Progenitor cell of endocrine pancreas (in vitro differentiated cells): ENCODE results near the gene OR5K1. TPM values are rescaled to one million over a fixed set of nuclear protein-coding genes. Genes with fewer than 3 reads are reported as not detected.

ENCODE experiments used
- DNase-seq: peaks from one replicate; pipeline ENCODE4 v3.0.0; 2021; ENCODE audit warnings: low spot score; ENCODE audit not compliant: unreplicated experiment
- H3K27ac Mint-ChIP-seq: 2 replicates; pipeline ENCODE4 v1.8.0; 2021; ENCODE audit warnings: mild to moderate bottlenecking, moderate library complexity, mixed read lengths
- H3K27me3 Mint-ChIP-seq: 2 replicates; pipeline ENCODE4 v1.8.0; 2021; ENCODE audit warnings: mixed read lengths
- H3K36me3 Mint-ChIP-seq: 2 replicates; pipeline ENCODE4 v1.8.0; 2022; ENCODE audit warnings: mixed read lengths; ENCODE audit not compliant: insufficient read depth
- H3K4me1 Mint-ChIP-seq: 2 replicates; pipeline ENCODE4 v1.8.0; 2021; ENCODE audit warnings: low read depth, mixed read lengths
- H3K4me3 Mint-ChIP-seq: 2 replicates; pipeline ENCODE4 v1.8.0; 2021; ENCODE audit warnings: low read depth, mild to moderate bottlenecking, moderate library complexity, mixed read lengths
- H3K9me3 Mint-ChIP-seq: 2 replicates; pipeline ENCODE4 v1.8.0; 2021; ENCODE audit warnings: low read depth, mixed read lengths
- total RNA-seq: library from RNA; stranded (reverse); gene quantifications from 2 replicates; pipeline ENCODE4 v1.2.1, GENCODE V29; 2021
- TF ChIP-seq, protein P1 (sequence below): fragments of 200-600 bp; sonication (generic); IDR thresholded peaks from one replicate; pipeline ENCODE4 v1.5.0; 2021; ENCODE audit warnings: antibody characterized with exemption, mild to moderate bottlenecking; ENCODE audit not compliant: unreplicated experiment

OR5K1 gene
- total RNA-seq, 1 donor from 2014 or later = not detected

DNA sequence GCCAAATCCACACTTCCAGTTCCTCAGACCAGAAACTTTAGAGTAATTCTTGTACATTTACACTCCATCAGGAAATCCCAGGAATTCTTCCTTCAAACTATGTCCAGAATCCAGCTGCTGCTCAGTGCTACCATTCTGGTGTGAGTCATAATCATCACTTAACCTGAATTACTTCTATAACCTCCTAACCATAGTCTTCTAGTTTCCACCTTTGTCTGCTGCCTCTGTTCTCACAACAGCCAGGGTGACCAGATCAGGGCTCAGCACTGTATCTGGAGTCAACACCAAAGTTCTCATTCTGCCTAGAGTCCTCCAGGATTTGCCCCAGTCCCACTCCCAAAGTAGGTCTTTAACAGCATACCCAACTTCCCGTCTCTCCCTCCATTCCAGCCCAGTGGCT, 56.4 kb downstream of the OR5K1 start:
- H3K27me3 Mint-ChIP-seq = no peaks in the 10 kb centered on the region
- no peaks in the 10 kb centered on the region for H3K9me3 Mint-ChIP-seq
- H3K27ac Mint-ChIP-seq = peak overlapping the region; percentile 54
- H3K4me1 Mint-ChIP-seq = peaks cover 35% of the 10 kb centered on the region
- TF ChIP-seq, protein P1, sequence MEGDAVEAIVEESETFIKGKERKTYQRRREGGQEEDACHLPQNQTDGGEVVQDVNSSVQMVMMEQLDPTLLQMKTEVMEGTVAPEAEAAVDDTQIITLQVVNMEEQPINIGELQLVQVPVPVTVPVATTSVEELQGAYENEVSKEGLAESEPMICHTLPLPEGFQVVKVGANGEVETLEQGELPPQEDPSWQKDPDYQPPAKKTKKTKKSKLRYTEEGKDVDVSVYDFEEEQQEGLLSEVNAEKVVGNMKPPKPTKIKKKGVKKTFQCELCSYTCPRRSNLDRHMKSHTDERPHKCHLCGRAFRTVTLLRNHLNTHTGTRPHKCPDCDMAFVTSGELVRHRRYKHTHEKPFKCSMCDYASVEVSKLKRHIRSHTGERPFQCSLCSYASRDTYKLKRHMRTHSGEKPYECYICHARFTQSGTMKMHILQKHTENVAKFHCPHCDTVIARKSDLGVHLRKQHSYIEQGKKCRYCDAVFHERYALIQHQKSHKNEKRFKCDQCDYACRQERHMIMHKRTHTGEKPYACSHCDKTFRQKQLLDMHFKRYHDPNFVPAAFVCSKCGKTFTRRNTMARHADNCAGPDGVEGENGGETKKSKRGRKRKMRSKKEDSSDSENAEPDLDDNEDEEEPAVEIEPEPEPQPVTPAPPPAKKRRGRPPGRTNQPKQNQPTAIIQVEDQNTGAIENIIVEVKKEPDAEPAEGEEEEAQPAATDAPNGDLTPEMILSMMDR = no peak
- no peak overlapping the region for H3K4me3 Mint-ChIP-seq
- peaks cover 18% of the 10 kb centered on the region for H3K36me3 Mint-ChIP-seq
- no peak for DNase-seq

DNA sequence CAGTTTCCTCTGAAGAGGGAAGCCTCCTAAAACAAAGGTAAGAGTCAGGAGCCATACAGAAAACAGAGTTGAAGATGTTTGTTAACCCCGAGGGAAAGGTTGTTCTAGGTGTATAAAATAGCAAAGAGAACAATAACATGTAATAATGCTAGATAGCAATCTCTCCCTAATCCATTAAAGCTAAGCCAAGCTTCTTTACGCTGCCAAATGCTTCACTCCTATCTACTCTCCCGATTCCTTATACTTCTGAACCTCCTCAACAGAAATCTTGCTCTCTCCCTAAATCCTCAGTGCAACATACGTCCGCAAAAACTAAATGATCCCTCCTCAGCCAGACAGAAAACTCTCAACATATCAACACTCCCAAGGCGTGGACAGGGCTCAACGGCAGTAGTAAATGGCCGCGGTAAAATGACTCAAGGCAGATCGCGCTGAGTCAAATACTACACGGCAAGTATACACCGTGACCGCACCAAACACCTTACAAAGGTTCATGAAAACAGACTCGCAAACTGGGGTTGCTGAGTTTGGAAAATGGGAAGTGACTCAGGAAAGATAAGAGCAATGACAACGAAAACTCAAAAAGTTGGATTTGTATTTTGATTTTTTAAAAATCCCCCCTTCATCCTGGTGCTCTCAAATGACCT, 59.0 kb downstream of the OR5K1 start:
- Mint-ChIP-seq H3K27me3 (no peaks in the 10 kb centered on the region), H3K4me1 (peaks cover 23% of the 10 kb centered on the region), H3K27ac (peak overlapping the region; percentile 95), H3K4me3 (peak overlapping the region; percentile 84), H3K36me3 (peaks cover 18% of the 10 kb centered on the region), H3K9me3 (no peaks in the 10 kb centered on the region)
- DNase-seq = no peak
- TF ChIP-seq, protein P1 = no peak

Other genes with a start within 250 kb of the OR5K1 start
- not detected in 2 replicates for gene OR5H6, start 199.0 kb upstream of the OR5K1 start, total RNA-seq
- not detected in 2 replicates for gene OR5H2, start 180.7 kb upstream of the OR5K1 start, total RNA-seq
- gene OR5K4, start 109.3 kb upstream of the OR5K1 start, total RNA-seq = not detected in 2 replicates
- not detected in 2 replicates for gene OR5K3, start 72.5 kb upstream of the OR5K1 start, total RNA-seq
- gene OR5K2, start 34.5 kb downstream of the OR5K1 start, total RNA-seq = not detected in 2 replicates
- gene CLDND1, start 59.7 kb downstream of the OR5K1 start, total RNA-seq = 100 and 101 TPM in 2 replicates
- gene GPR15, start 68.8 kb downstream of the OR5K1 start, total RNA-seq = not detected in 2 replicates
- gene CPOX, start 130.4 kb downstream of the OR5K1 start, total RNA-seq = 20.4 and 24.4 TPM in 2 replicates